ENCODE measurements around the gene U2AF2.

- TF ChIP-seq CHD1 (IDR thresholded peaks at IDR 0.05; ENCODE audit: low read depth, low read length) (no peak), TAF7 (optimal IDR thresholded peaks at IDR 0.05; ENCODE audit: borderline replicate concordance, low read depth, low read length) (no peak), TAF1 (IDR thresholded peaks at IDR 0.05; ENCODE audit: low read depth, low read length) (no peak), POLR2A (IDR thresholded peaks at IDR 0.05; ENCODE audit: control extremely low read depth in 1 of 2, low read depth in 2 of 2, low read length in 2 of 2) (no peak), RAD21 (IDR thresholded peaks at IDR 0.05 in 1 of 2, conservative IDR thresholded peaks at IDR 0.05 in 1 of 2; ENCODE audit: low read depth in 2 of 2, low read length in 2 of 2) (no peak), CTCF (IDR thresholded peaks at IDR 0.05; ENCODE audit: control extremely low read depth in 1 of 3, insufficient read depth in 1 of 3, low read depth in 1 of 3, low read length in 3 of 3) (no peak), TEAD4 (IDR thresholded peaks at IDR 0.05; ENCODE audit: low read depth, low read length) (no peak), EZH2 (IDR thresholded peaks at IDR 0.05; ENCODE audit: low read depth, low read length, severe bottlenecking) (no peak), JUN (IDR thresholded peaks at IDR 0.05; ENCODE audit: low read depth, low read length) (no peak)
Observed at GRCh38 chr19:55676383-55676782, 21.5 kb downstream of the U2AF2 start.

Data from H1 (cell line).